GM18507 (cell line): ENCODE measurements around the gene JPH3.

Experiments used
- DNase-seq: peaks from one replicate; pipeline ENCODE4 v3.0.0; 2011; ENCODE audit warnings: low read depth; ENCODE audit not compliant: insufficient read length; ENCODE audit errors: extremely low spot score
- FAIRE-seq: peaks from 2 replicates; lab custom pipeline; 2011; peaks lifted over from hg19 to GRCh38; lab: Jason Lieb, UNC

The JPH3 gene

DNA sequence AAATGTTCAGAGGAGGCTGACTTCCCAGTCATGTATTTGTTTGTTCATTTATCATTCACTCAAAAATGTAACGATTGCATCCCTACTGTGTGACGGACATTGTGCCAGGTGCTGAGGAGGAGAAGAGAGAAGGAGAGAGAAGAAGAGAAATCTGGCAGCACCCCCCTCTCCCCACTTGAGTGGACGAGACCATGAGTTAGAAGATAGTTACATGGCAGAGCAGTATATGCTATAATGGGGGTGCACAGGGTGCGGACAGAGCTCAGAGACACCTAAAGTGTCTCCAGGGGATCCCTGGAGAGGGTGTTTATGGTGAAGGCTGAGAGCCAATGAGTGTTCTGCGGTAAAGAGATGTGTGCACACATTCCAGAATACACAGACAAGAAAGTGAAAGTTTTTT, 6.6 kb upstream of the JPH3 start:
- DNase-seq, result no peak
- no peak for FAIRE-seq

DNA sequence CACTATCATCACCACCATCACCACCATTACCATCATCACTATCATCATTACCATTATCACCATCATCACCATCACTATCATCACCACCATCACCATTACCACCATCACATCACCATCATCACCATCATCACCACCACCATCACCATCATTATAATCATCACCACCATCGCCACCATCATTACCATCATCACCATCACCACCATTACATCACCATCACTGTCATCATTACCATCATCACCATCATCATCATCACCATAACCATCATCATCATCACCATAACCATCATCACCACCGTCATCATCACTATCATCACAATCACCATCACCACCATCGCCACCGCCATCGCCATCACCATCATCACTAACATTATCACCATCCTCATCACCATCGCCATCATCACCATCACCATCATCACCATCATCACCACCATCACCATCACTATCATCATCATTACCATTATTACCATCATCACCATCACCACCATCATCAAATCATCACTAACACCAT, 4.9 kb upstream of the JPH3 start:
- FAIRE-seq, result no peak

DNA sequence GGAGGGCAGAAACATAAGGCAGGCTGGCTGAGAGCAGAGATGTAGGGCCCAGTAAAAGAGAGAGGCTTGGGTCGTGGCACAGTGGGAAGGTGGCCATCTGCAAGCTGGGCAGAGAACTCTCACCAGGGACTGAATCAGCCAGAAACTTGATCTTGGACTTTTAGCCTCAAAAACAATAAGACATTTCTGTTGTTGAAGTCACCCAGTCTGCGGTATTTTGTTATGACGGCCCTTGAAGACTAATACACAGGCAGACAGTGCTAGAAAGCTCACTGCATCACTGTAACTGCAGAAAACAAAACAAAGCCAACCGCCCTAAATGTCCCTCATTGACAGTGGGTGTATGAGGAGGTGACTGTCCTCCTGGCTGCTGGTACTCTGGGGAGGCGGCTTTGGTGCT, 3.9 kb upstream of the JPH3 start:
- FAIRE-seq (no peak), DNase-seq (no peak)

More for the DNA sequence above, 4.9 kb upstream of the JPH3 start:
- no peak for DNase-seq

DNA sequence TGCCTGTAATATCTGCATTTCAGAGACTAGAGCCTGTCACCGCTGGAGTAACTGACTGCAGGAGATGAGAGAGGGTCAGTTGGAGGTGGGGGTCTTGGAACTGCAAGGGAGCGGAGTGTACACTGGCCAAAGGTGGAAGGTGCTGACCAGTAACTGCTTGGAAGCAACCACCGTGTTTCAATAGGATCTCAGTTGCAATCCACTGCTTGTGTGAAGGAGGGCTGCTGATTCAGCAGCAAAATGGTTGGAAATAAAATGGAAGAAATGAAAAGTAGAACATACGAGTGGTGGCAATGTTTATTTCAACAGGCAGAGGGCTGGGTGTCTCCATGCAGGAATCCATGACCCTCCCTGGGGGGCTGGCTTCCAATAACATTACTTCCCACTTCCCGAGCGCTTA, 2.1 kb upstream of the JPH3 start:
- no peak for DNase-seq
- FAIRE-seq, result no peak

DNA sequence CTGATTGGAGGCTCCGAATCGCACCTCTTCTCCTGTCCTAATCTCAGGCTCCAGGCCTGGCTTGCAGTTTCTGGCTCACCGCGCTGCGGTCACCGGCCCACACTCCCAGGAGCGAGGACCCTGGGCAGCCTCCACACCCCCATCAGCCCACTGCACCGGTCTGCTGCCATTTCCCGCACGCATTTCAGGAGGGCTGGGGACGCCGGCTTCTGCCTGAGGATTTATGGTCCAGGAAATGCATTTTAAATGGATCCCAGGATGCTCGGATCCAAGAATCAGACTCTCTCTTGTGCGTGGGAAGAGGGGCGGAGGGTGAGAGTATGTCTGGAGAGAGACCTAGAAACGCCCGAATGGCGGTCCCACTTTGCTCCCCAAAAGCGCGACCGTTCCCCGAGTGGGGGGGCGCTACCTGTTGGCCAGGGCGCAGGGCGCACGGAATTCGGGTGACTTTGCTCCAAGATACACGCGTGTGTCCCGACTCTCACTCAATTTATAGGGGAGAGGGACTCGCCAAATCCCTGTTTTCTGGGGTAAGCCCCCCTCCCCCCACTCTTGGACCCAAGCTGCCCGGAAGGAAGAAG, 817 bp upstream of the JPH3 start:
- DNase-seq, result no peak
- FAIRE-seq, result no peak

DNA sequence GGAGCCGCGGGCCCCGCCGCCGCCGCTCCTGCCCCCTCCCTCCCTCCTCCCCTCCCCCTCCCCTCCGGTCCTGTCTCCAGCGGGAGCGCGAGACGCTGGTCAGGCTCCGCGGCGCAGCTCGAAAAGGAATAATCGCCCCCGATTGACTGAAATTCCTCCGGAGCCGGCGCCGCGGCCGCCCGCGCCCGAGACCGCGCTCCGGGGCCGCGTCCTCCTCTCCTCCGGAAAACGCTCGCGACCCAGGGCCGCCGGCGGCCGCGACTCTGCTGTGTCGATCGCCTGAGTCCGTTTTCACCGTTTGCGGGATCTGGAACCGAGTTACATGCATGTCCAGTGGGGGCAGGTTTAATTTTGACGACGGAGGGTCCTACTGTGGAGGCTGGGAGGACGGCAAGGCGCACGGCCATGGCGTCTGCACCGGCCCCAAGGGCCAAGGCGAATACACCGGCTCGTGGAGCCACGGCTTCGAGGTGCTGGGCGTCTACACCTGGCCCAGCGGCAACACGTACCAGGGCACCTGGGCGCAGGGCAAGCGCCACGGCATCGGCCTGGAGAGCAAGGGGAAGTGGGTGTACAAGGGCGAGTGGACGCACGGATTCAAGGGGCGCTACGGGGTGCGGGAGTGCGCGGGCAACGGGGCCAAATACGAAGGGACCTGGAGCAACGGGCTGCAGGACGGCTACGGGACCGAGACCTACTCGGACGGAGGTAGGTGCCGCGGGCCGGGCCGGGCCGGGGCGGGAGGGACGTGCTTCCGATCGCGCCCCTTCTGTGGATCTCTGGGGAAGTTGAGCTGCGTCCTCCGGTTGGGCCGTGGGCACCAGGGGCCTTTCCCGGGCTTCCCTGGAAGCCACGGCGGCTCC, 744 bp downstream of the JPH3 start:
- no peak for DNase-seq
- no peak for FAIRE-seq

DNA sequence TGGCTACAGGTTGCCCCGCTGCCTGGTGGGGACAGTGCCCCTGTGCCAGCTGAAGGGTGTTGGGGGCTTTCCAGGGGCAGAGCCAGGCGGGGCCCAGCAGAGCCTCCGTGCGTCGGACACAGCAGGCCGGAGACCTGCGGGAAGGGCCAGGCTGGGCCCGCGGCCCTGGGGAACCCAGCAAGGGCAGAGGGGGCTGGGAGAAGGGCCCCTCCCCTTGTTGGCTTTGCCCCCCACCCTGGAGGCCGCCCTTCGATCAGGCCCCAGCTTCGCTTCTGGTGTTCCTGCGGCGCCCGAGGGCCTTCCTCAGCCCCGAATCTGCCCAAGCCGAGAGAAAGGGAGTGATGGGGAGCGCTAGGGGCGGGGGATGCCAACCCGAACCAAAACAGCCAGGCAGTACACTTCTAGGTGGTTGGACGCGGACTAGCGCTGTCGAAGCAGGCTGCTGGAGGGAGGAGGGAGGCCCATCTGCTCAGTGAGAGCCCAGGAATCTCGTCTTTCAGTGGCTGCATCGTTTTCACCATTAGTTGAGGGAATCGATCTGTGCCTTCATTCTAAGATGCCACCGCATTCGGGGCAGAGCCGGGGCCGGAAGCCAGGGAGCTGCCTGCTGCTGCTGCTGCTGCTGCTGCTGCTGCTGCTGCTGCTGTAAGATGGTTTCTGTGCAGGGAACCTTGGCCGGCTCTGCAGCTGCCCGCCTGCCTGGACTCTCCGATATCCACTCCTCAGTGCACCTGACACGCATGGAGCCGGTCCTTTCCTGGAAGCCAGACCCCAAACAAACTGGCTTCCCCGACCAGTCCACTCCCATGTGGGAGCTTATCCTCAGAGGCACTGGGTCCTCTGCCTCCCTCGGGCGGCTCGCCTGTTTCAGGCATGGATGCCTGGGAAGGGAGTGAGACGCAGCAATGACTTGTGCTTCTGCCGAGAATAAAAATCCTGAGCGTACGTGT, 1.7 kb downstream of the JPH3 start:
- FAIRE-seq (no peak), DNase-seq (no peak)

DNA sequence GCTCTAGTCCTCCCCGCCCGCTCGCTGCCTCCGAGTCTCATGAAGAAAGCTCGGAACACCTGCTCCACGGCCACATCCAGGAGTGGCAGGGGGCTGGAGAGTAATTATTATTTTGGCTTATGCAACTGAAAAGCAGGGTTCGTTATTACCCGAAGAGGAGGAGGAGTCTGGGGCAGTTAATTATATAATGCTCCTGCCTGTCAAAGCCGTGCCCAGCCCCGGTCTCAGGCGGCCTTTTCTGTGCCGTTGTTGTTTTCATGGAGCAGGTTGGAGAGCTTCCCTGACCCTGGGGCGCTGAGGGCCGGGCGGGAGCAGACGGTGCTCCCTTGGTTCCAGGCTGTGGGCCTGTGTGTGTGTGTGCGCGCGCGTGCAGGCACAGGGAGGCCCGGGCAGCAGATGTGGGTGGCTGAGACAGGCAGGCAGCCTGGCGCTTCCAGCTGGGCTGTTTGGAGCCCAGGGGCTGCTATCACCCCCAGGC, 2.4 kb downstream of the JPH3 start:
- FAIRE-seq (no peak), DNase-seq (no peak)

DNA sequence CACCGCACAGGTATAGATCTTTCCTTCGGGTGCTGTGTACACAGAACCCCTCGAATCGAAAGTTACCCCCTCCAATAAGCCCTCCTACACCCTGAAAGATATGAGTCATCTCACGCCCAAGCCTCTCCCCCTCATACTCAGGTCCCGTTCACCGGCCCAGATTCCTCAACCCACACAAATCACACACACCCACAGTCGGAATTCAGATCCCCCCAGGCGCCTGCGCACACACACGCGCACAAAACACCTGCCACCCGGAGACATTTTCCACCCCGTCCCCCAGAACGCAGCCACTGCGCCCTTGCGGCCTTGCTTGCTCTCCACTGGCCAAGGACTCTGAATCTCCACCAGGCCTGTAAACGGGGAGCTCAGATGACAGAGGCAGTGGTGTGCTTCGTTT, 4.9 kb downstream of the JPH3 start:
- no peak for FAIRE-seq
- DNase-seq, result no peak

DNA sequence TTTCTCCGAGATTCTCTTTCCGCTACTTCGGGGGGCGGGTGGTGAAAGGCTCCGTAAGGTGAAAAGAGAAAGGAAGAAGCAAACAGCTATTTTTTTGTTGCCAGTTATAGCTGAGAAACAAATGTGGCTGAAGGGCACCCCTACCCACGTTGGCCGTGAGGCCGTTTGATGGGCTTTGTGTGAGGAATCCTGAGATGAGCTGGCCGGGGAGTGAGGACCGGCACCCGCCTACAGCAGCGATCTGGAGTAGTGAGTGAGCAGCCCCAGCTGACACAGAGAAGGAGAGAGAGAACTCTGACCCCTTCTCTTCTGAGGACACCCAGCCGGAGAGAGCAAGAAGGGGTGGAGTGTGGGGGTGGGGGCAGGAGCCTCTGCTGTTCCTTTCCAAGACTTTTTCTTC, 5.6 kb downstream of the JPH3 start:
- FAIRE-seq, result no peak
- no peak for DNase-seq

DNA sequence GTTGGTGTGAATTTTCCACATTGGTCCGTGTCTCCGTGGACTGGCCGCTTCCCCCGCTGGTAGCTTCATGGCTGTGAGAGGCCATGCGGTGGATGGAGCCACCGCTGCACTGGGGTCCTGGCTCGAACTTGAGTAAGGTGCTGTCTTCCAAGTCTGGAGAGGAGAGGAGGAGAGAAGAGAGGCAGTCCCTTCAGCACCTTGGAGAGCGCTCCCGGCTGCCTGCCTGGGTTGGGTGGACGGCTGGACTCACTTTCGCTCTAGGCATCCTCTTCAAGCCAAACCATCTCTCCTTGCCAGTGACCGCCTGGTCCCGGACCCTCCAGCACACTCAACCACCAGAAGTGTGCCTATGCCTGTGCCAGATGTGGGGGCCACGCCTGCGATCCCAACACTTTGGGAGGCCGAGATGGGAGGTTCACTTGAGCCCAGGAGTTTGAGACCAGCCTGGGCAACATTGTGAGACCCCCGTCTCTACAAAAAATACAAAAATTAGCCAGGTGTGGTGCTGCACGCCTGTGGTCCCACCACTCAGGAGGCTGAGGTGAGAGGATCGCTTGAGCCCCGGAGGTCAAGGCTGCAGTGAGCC, 6.2 kb downstream of the JPH3 start:
- no peak for FAIRE-seq
- DNase-seq, result peak; percentile 32

DNA sequence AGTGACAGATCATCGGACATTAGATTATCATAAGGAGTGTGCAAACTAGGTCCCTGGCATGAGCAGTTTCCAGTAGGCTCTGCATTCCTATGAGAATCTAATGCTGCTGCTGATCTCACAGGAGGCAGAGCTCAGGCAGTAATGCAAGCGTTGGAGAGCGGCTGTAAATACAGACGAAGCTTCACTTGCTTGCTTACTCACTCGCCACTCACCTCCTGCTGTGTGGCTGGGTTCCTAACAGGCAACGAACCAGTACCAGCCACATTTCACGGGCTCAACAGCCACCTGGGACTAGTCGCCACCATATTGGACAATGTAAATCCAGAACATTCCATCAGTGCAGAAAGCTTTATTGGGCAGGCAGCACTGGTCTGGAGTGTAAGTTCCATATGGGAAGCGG, 7.7 kb downstream of the JPH3 start:
- DNase-seq (no peak), FAIRE-seq (no peak)

DNA sequence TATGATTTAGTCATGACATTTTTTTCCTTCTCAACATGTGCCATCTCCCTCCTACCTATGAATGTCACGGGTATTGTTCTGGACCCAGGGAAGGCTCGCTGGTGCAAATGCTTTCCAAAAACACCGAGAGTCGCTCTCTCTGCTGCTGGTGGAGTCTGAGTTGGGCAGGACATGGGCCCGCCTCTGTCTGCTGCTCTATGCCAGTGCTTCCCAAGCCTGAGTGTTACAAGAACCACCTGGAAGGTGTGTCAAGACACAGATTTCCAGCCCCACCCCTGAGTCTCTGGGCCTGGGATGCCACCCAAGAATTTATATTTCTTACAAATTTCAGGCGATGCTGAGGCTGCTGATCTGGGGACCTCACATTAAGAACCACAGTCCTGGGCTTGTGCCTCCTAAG, 9.1 kb downstream of the JPH3 start:
- FAIRE-seq (no peak), DNase-seq (no peak)

DNA sequence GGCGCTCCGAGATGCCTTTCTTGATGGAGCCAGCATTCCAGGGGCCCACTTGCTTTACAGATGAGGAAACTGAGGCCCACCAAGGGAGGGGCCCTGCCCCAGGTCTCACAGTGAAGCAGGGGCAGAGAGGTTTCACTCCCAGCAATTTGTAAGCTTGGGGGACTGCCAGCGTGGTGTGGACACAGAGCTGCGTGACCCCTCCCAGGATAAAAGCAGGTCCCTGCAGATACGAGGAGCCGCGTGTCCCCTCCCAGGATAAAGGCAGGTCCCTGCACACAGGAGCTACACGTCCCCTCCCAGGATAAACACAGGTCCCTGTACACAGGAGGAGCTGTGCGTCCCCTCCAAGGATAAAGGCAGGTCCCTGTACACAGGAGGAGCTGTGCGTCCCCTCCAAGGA, 11.7 kb downstream of the JPH3 start:
- DNase-seq (no peak), FAIRE-seq (no peak)

DNA sequence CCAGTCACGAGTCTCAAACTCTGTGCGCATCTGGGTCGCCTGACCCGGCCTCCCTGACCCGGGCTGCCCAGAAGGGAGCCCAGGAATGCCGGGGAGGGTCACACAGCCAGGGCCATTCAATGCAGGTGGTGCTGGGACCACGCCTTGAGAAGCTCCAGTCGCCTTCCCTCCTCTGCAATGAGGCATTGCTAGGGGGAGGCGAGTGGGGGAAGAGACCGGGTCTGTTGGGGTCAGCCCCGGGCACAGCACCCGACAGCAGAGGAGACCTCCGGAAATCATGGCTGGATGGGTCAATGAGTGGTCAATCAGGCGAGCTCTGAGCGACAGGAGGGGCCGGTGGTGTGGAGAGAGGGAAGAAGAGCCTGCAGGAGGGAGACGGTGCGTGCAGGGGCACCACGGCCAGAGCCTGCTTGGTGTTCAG, 13.3 kb downstream of the JPH3 start:
- DNase-seq (no peak), FAIRE-seq (no peak)

DNA sequence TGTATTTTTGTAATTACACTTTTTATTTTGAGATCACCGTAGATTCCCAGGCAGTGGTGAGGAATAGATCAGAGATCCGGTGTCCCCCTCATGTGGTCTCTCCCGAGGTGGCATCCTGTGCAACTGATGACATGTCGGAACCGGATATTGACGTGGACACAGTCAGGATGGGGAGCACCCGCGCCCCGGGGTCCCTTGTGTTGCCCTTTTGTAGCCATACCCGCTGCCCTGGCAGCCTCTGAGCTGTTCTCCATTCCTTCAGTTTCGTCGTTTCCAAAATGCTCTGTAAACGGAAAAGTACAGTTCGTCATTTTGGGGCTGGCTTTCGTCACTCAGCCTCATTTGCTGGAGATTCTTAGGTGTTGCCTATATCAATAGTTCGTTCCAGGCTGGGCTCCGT, 14.2 kb downstream of the JPH3 start:
- DNase-seq, result no peak
- no peak for FAIRE-seq

DNA sequence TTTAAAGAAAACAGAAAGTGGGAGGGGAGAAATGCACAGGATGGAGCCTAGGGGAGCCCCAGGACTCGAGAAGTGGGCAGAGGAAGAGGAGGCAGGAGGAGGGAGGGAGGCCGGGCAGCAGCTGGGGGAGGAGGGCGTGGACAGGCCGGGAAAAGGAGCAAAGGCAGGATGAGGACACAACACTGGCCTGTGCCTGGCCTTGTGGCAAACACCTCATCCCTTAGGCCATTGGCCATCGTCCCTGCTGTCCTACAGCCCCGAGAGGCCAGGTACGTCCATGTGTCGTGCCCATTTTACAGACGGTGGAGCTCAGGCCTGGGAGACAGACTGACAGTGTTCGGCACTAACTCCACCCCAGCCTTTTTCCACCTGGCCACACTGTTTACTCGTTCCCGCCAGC, 15.9 kb downstream of the JPH3 start:
- FAIRE-seq (no peak), DNase-seq (no peak)

DNA sequence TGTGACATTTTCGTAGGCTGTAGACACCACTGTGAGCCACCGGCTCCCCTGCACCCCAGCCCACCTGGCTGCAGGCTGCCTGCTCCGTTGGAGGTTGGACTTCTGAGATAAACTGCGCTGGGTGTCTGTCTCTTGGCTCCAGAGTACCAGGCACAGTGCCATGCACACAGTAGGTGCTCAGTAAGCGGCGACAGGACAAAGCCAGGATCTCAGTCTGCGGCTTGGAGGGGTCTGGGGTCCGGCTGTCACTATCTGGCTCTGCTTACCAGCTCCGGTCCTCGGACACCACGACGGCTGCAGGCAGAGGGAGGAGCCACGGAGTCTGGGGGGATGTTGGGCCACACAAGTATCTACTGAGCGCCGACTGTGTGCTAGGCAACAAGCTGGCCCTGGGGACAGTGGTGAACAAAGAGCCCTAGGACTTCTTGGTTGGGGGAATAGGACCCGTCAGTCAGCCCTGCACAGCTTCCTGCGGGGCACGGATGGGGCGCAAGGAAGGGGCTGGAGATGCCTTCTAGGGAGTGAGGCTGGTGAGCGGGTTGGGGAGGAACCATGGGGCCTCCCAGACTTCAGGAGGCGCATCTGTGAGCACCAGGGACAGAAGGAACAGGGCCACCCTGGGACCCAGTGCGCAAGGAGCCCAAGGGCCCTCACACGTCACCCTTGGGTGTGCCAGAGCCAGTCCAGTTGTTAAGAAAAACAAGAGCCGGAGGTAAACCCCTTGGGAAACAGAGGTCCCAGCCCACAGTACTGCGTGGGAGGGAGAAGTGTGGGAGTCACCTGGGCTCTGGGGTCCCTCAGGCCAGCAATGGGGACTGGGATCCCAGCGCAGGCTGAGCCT, 17.3 kb downstream of the JPH3 start:
- no peak for FAIRE-seq
- no peak for DNase-seq

DNA sequence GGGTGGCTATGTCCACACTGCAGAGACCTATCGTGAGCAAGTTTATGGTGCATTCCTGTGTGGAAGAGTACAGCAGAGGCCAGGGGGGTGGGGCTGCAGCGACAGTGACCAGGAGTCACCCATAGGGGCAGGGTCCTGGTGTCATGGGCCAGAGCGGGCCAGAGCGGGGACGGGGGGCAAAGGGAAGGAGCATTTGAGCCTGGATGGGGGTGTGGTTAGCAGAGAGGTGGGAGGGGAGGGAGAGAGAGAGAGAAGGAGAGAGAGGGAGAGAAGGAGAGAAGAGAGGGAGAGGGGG, 17.8 kb downstream of the JPH3 start:
- DNase-seq, result no peak
- no peak for FAIRE-seq
